ENCODE data around the gene NHSL2.
"Not testable (repeated sequence)": the region's sequence is repeated elsewhere in the genome, so short reads cannot be mapped to it uniquely, and the experiment has no call there.

The NHSL2 gene

GRCh38 chrX:72045552-72046277 lies 135.1 kb downstream of the NHSL2 start:
- no peak for DNase-seq

- no peak for DNase-seq
Measured at GRCh38 chrX:72046447-72046846, 135.8 kb downstream of the NHSL2 start.

- no peak for DNase-seq
Measured at GRCh38 chrX:72048510-72049455, 138.1 kb downstream of the NHSL2 start.

GRCh38 chrX:72050011-72050410 lies 139.4 kb downstream of the NHSL2 start:
- DNase-seq, result no peak

GRCh38 chrX:72051589-72051988 lies 140.9 kb downstream of the NHSL2 start:
- DNase-seq, result no peak

- no peak for DNase-seq
Measured at GRCh38 chrX:72052415-72053090, 141.9 kb downstream of the NHSL2 start.

- DNase-seq, result no peak
Measured at GRCh38 chrX:72053508-72053907, 142.9 kb downstream of the NHSL2 start.

- DNase-seq, result peak; percentile 77
Measured at GRCh38 chrX:72054779-72055489, 144.3 kb downstream of the NHSL2 start.

- DNase-seq, result no peak
Measured at GRCh38 chrX:72057331-72057730, 146.7 kb downstream of the NHSL2 start.

GRCh38 chrX:72057849-72058248 lies 147.2 kb downstream of the NHSL2 start:
- DNase-seq, result no peak

- not testable (repeated sequence) for DNase-seq
Measured at GRCh38 chrX:72058346-72058745, 147.7 kb downstream of the NHSL2 start.

GRCh38 chrX:72060196-72060920 lies 149.7 kb downstream of the NHSL2 start:
- peak; percentile 85 for DNase-seq

GRCh38 chrX:72060921-72061490 lies 150.4 kb downstream of the NHSL2 start:
- no peak for DNase-seq

GRCh38 chrX:72062916-72063315 lies 152.3 kb downstream of the NHSL2 start:
- DNase-seq, result no peak

- DNase-seq, result no peak
Measured at GRCh38 chrX:72069350-72070160, 158.9 kb downstream of the NHSL2 start.

GRCh38 chrX:72071213-72071612 lies 160.6 kb downstream of the NHSL2 start:
- no peak for DNase-seq

GRCh38 chrX:72073633-72074032 lies 163.0 kb downstream of the NHSL2 start:
- DNase-seq, result peak; percentile 41

- DNase-seq, result no peak
Measured at GRCh38 chrX:72078411-72078810, 167.8 kb downstream of the NHSL2 start.

- DNase-seq, result no peak
Measured at GRCh38 chrX:72079607-72080006, 169.0 kb downstream of the NHSL2 start.

GRCh38 chrX:72080150-72080549 lies 169.5 kb downstream of the NHSL2 start:
- DNase-seq, result no peak

GRCh38 chrX:72080800-72081199 lies 170.2 kb downstream of the NHSL2 start:
- DNase-seq, result no peak

Data from eye (tissue), 1 donor.